ENCODE results near the gene SEMA5A.

The SEMA5A gene

GRCh38 chr5:9582406-9582805 is 36.5 kb upstream of the SEMA5A start:
- DNase-seq (ENCODE audit: low read depth) = no peak
- no peak for TF ChIP-seq CTCF (IDR thresholded peaks at IDR 0.05; ENCODE audit: control insufficient read depth, extremely low read depth, insufficient read depth)
- no peak overlapping the region for H3K4me3 ChIP-seq (ENCODE audit: low read depth, low read length)

- TF ChIP-seq CTCF (IDR thresholded peaks at IDR 0.05; ENCODE audit: control insufficient read depth, extremely low read depth, insufficient read depth) = no peak
- no peak overlapping the region for H3K4me3 ChIP-seq (ENCODE audit: low read depth, low read length)
- DNase-seq (ENCODE audit: low read depth) = no peak
Measured at GRCh38 chr5:9573796-9574195, 27.9 kb upstream of the SEMA5A start.

GRCh38 chr5:9572246-9572645 is 26.4 kb upstream of the SEMA5A start:
- no peak for DNase-seq (ENCODE audit: low read depth)
- H3K4me3 ChIP-seq (ENCODE audit: low read depth, low read length) = no peak overlapping the region
- no peak for TF ChIP-seq CTCF (IDR thresholded peaks at IDR 0.05; ENCODE audit: control insufficient read depth, extremely low read depth, insufficient read depth)

GRCh38 chr5:9570876-9571275 is 25.0 kb upstream of the SEMA5A start:
- no peak for DNase-seq (ENCODE audit: low read depth)
- no peak for TF ChIP-seq CTCF (IDR thresholded peaks at IDR 0.05; ENCODE audit: control insufficient read depth, extremely low read depth, insufficient read depth)
- H3K4me3 ChIP-seq (ENCODE audit: low read depth, low read length) = no peak overlapping the region

GRCh38 chr5:9567039-9567438 is 21.2 kb upstream of the SEMA5A start:
- no peak for TF ChIP-seq CTCF (IDR thresholded peaks at IDR 0.05; ENCODE audit: control insufficient read depth, extremely low read depth, insufficient read depth)
- DNase-seq (ENCODE audit: low read depth) = no peak
- H3K4me3 ChIP-seq (ENCODE audit: low read depth, low read length) = no peak overlapping the region

- DNase-seq (ENCODE audit: low read depth) = no peak
- no peak overlapping the region for H3K4me3 ChIP-seq (ENCODE audit: low read depth, low read length)
- TF ChIP-seq CTCF (IDR thresholded peaks at IDR 0.05; ENCODE audit: control insufficient read depth, extremely low read depth, insufficient read depth) = no peak
Measured at GRCh38 chr5:9564752-9565151, 18.9 kb upstream of the SEMA5A start.

- DNase-seq (ENCODE audit: low read depth) = no peak
- no peak for TF ChIP-seq CTCF (IDR thresholded peaks at IDR 0.05; ENCODE audit: control insufficient read depth, extremely low read depth, insufficient read depth)
- no peak overlapping the region for H3K4me3 ChIP-seq (ENCODE audit: low read depth, low read length)
Measured at GRCh38 chr5:9562141-9562540, 16.3 kb upstream of the SEMA5A start.

All from LNCaP clone FGC (cell line).